LNCAP (cell line): ENCODE data around the gene GBP5.

ENCODE experiments used
- TF ChIP-seq, protein P1 (sequence below): fragments of 450-650 bp; IDR thresholded peaks from 2 replicates; pipeline ENCODE4 v1.5.1; 2017; ENCODE audit warnings: mild to moderate bottlenecking

Gene GBP5

DNA sequence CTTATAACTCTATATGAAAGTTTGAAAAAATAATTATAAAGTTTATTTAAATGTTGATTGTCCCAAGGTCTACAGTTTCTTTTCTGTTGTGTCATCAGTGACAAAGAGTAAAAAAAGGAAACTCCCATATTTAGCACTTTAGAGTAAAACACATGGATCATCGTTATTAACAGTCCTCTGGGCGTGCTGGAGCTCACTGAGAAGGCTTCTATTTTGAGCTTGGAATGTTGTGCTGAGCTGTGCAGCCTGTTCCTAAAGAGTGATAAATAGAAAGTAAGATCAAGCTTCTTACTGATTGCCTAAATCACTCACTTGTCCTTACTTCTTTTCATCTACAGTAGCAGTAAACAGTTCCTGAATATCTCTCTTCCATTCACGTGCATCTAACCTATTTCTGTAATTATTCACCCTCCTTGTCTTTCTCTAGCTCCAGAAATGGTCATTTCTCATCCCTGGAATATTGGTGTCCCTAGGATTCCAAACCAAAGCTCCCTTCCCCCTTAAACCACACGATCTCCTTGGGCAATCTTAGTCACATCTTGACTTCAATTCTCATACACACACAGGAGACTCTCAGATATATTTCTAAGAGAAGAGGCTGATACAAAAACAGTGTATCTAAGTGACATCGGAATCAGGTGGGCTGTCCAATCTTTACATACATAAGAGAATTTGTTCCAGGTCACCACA, 11.9 kb downstream of the GBP5 start:
- TF ChIP-seq, protein P1, sequence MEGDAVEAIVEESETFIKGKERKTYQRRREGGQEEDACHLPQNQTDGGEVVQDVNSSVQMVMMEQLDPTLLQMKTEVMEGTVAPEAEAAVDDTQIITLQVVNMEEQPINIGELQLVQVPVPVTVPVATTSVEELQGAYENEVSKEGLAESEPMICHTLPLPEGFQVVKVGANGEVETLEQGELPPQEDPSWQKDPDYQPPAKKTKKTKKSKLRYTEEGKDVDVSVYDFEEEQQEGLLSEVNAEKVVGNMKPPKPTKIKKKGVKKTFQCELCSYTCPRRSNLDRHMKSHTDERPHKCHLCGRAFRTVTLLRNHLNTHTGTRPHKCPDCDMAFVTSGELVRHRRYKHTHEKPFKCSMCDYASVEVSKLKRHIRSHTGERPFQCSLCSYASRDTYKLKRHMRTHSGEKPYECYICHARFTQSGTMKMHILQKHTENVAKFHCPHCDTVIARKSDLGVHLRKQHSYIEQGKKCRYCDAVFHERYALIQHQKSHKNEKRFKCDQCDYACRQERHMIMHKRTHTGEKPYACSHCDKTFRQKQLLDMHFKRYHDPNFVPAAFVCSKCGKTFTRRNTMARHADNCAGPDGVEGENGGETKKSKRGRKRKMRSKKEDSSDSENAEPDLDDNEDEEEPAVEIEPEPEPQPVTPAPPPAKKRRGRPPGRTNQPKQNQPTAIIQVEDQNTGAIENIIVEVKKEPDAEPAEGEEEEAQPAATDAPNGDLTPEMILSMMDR = no peak

DNA sequence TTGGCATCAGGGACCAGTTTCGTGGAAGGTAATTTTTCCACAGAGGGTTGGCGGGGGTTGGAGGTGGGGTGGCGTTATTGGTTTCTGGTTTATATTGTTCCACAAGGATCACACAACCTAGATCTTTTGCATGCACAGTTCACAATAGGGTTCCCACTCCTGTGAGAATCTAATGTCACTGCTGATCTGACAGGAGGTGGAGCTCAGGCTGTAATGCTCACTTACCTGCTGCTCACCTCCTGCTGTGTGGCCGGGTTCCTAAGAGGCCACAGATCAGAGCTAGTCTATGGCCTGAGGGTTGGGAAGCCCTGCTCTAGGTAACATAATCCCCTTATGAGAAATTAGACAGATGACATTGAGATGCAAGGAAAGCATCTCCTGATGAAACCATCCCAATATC, 12.6 kb downstream of the GBP5 start:
- TF ChIP-seq, protein P1 = no peak

DNA sequence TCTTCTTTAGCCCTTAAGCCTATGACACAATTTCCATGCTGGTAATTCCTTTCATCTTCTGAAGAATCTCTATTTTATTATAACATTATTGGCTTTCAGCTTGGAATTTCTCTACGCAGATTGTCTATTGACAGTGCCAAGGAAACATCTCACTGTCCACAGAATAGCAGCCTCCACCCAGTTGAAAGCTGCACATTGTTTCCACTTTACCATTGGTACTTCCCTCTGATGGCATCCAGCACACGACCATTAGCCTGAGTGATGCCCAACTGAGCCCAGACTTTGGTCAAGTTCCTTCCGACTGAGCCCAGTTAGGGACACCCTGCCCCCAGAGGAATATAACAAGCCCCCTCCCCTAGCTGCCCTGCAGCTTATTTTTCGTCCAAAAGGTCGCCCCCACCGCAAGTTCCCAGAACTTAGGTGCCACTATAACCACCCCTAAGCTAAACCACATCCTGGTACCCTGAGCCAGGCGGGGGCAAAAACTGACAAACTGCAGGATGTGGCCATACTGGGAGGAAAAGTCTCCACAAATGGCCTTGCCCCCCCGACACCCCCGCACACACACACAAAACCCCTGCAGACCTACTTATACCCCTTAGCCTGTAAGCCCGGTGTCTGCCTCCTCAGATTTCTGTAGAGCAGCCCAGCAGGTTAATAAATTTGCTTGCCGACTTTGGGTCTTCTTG, 13.2 kb downstream of the GBP5 start:
- TF ChIP-seq, protein P1 = no peak

DNA sequence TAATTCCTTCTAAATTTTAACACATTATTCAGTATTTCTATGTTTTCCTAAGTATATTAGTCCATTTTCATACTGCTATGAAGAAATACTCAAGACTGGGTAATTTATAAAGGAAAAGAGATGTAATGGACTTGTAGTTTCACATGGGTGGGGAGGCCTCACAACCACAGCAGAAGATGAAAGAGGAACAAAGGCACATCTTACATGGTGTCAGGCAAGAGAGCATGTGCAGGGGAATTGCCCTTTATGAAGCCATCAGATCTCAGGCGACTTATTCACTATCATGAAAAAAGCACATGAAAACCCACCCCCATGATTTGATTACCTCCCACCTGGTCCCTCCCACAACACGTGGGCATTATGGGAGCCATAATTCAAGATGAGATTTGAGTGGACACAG, 15.6 kb downstream of the GBP5 start:
- TF ChIP-seq, protein P1 = no peak

DNA sequence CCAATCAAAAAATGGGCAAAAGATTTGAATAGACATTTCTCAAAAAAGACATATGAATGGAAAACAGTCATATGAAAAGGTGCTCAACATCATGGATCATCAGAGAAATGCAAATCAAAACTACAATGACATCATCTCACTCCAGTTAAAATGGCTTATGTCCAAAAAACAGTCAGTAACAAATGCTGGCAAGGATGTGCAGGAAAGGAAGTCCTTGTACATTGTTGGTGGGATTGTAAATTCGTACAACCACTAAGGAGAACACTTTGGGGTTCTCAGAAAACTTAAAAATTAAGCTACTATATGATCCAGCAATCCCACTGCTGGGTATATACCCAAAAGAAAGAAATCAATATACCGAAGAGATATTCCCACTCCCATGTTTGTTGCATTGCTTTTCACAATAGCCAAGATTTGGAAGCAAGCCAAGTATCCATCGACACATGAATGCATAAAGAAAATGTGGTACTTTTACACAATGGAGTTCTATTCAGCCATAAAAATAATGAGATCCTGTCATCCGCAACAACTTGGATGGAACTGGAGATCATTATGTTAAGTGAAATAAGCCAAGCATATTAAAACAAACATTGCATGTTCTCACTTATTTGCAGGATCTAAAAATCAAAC, 17.9 kb downstream of the GBP5 start:
- TF ChIP-seq, protein P1 = no peak

DNA sequence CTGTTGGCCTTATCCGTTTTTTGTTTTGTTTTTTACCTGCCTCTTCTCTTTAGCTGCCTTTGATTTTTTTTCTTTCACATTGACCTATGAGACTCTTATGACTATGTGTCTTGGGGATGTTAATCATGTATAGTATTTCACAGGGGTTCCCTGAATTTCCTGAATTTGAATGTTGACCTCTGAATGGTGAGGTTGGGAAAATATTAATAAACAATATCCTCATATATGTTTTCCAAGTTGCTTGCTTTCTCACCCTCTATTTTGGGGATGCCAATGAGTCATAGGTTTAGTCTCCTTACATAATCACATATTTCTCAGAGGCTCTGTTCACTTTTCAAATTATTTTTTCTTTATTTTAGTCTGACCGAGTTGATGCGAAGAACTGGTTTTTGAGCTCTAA, 29.6 kb downstream of the GBP5 start:
- TF ChIP-seq, protein P1 = no peak
